HG03457 (cell line): ENCODE results near the gene JAKMIP1.

Experiments used
- ATAC-seq: cut with Tn5 transposase; IDR thresholded peaks from one replicate; pipeline ENCODE4 v1.9.1; 2021; ENCODE audit warnings: moderate number of reproducible peaks; ENCODE audit not compliant: unreplicated experiment

JAKMIP1 gene

DNA sequence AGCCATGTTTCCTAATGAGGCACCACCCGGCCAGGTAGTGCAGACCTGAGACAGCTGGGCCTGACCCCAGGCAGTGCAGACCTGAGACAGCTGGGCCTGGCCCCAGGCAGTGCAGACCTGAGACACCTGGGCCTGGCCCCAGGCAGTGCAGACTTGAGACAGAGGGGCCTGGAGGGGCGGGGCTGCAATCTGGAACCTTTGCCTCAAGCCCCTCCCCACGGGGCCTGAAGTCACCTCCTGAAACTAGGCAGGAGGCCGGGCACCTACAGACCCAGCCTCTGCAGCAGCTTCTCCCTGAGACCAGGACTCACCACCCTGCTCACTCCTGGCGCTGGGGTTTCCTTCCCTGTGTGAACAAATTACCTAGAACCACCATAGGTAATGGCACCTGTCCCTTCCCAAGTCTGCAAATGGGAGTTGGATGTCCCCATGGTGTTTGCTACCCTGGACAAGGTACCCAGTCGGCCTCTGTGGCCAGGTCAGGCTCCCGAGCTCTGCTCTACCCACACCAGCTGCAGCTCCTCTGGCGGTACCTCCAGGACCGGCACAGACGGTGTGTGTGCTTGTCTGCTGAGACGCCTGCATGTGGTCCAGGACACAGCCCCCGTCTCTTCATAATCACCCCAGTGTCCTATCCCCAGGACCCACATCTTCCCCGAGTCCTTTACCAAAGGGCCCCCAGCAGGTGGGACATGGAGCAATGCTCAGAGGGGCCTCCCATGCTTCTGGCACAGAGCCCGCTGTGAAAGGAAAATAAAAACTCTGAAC, 129.0 kb downstream of the JAKMIP1 start:
- no peak for ATAC-seq

DNA sequence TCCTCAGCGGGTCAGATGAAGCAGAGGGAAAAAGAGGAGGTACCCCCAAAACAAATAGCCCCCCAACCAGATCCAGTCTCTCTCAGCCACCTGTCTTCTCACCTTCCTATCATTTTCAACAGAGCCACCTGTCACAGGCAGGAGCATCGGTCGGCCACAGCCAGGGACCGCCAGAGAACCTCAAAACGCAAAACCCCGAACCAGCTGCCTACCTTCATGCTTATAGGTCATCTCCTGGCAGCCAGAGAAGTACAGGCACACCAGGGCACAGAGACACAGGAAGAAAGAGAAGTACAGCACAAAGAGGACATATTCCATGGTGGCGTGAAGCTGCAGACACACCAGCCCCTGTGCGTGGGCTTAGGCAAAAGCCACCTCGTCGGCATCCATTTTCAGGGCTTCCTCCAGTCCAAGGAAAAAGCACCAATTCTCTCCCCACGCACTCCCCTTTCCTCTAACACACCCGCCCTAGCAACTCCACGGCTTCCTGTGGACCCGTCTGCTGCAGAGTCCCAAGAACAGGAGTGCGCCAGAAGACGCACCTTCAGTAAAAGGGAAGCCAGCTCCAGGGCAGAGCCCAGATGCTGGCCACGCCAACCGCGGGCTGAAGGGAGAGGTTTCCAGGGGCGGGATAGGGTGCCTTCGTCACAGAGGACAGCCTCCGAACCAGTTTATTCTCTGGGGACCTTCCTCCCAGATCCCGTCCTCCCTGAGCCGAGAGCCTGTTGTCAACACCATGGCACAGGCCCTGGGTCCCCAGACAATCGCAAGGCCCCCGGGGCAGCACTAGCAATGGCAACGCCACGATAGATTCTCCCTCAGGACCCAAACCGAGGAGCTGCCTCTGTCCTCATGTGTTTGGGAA, 130.3 kb downstream of the JAKMIP1 start:
- no peak for ATAC-seq

DNA sequence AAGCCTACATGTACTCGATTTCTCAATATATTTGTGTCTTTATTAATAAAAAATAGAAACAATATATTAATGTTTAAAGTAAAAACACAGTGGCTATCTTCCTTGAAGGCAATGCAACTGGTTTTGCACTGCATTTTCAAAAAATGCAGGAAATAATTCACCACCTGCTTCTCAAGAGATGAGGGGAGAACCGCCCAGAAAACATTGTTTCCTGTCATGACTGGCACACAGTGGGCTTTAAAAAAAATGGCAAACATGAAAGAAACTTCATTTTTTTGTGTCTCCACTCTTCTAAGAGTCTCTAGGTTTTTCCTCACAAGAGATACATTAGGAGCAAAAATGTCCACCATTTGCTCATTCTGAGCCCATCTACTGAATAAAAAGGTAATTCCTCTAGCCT, 131.4 kb downstream of the JAKMIP1 start:
- ATAC-seq = no peak

DNA sequence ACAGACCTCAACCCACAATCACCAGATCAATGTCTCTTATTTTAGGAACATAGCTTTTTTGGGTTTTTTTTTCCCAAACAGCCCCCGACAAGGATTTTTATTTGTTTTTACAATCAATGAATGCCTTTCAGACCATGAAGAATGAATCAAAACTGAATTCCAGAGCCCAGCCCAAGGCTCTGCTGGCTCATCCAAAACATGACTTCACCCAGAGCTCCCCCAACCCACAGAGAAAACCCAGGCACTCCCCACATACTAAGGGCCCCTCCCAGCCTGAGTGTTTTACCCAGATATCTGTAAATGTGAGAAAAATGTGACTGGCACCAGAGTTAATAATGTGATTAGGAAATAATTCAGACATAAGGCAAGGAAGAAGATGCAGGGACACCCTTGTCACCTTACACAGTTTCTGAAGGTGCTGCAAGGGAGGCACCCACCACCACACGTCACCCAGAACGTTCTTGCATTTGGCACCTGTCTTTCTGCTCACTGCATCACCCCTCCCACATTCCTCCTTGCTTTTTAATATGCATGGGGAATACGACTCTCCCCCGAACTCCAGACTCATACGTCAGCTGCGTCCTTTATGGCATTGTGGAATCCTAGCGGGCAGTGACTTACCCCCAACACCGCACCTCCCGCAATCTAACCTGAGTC, 134.3 kb downstream of the JAKMIP1 start:
- no peak for ATAC-seq

DNA sequence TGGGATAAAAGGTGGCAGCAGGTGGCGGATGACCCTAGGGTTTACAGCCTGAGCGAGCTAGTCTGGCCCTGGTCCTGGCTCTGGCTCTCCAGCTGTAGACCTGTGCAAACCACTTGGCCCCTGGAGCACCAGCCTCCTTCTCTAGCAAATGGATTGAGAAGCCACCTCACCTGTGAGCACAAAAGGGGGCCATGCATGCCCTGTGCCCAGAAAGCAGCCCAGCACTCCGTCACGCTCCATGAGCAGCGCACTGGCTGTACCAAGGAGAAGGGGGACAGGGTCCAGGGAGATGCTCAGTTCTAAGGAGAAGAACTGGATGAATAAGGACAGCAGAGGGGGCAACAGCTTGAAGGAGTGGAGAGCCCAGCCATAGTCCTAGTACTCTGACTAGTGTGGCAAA, 135.2 kb downstream of the JAKMIP1 start:
- ATAC-seq = no peak

DNA sequence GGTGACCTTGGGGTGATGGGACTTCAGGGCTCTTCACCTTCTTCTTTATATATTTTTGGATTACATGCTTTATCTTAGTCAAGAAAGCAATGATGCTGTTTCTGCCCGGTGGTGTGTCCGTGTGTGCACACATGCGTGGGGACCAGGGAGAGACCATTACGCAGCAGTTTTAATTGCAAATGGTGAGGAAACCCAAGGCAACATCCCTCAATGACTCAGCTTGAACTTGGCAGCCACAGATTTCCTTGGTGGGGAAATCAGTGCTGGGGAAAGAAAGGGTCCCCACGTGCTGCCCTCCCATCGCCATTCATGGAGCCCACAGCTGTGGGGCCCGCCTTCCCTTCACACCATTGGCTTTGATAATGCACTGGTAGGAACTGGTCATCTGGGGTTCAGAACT, 136.0 kb downstream of the JAKMIP1 start:
- ATAC-seq = no peak

DNA sequence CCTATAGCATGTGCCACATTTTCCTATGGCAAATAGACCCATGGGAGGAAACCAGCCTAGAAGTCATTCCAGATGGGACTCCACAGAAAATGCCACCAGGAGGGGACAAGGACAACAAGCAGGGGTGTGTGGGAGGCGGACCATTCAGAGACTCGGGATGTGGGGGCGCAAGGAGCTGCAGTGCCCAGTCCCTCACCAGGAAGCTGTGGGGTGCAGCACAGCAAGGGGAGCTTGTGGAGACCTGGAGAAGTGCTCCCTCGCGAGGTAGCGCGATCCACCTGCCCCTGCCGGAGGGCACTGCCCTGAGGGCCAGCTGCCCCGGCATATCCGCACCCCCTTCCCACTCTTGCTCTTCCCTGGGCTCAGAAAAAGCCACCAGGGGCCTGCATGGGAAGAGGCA, 136.7 kb downstream of the JAKMIP1 start:
- ATAC-seq = no peak

DNA sequence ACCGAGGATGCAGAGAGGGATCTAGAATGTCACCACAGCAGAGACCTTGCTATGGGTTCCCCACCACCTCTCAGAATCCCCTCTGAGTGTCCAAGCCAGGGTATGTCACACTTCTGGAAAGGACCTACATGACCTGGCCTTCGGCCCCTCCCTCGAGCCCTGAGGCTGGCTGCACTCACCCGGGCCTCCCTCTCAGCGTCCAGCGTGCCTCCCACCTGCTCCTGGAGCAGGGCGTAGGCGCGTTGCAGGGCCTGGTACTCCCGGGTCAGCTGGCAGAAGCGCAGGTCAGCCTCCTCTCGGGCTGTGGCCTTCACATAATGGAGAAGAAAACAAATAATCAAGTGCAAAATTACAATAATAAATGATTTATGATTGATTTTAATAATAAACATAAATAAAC, 138.2 kb downstream of the JAKMIP1 start:
- ATAC-seq = no peak

DNA sequence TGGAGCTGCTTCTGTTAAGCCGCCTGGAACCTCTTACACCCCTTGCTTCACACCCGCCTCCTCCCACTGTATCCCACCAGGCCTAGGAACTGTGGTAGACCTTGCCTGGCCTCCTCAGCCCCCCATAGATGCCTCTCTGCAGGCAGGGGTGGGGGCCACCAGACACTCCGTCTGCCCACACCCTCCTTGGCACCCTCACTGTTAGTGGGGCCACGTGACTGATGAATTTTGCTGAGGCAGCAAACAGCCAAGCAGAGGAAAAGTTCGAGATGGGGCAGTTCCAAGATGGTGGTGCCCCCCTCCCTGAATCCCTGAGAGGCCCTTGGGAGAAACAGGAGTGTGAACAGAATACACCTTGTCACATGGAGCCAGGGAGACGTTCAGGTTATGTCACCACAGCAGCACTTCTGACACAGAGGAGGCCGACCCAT, 141.0 kb downstream of the JAKMIP1 start:
- no peak for ATAC-seq

DNA sequence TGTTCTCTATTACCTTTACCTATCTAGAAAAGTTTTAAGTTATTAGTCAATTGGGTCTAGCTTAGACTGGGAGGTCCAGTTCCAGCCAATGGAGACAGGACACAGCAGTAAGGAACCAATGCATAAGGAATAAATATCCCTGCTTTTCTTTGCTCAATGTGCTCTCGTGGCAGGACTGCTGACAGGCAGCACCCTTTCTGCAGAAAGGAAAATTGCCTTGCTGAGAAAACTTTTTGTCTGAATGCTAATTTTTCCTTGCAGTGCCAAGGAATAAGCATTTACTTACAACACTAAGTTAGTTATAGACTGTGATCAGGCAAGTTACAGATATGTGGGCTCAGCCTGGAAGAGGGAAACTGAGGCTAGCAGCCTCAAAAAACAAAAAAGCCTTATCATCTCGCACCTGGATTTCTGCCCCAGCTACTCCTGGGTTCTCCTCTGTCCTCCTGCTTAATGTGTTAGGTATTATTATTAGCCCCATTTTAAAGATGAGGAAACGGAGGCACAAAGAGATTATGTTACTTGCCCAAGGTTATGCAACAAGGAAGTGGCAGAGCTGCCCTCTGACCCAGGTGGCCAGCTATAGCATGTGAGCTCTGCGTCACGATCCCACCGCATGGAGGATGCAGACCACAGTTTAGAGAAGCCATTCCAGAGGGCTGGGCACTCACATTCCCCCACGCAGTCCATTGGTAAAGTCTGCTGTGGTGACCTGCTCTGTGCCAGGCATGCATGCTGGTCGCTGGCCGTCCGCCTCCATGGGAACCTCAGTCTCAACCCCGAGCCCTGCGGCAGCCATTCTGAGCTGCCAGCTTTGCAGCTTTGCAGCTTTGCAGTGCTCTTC, 141.6 kb downstream of the JAKMIP1 start:
- ATAC-seq = no peak

DNA sequence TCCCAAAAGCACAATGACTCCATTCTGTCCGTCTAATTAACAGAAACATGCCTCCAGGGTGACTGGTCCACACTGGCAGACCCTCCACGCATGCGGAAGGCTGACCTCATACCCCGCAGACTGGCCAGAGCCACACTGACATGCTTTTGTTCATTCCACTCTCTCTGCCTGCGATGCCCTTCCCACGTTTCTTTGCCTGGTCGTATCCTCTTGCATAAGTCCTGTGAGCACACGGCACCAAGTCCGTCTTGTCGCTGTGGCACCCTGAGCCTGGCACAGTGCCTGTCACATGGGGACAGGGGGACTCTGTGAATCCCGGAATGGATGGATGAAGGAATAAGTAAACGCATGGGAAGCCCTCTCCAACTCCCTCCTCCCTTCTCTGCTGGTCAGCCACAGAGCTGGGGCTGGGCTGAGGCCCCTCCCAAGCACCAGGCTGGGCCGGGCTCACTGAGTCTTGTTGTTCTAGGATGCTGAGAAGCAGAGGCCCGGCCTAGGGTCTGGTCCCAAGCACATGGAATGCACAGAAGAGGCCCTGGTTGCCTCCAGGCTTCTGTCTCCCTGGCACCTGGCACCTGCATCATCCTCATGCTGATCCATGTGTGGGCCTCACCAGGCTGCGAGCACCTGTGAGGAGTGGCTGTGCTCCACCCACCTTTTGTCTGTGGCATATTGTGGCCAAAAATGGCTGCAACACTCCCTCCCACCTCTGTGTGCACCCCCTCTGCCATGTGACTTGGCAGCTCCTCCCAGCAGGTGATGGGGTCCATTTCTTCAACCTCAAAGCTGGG, 143.2 kb downstream of the JAKMIP1 start:
- ATAC-seq = no peak

DNA sequence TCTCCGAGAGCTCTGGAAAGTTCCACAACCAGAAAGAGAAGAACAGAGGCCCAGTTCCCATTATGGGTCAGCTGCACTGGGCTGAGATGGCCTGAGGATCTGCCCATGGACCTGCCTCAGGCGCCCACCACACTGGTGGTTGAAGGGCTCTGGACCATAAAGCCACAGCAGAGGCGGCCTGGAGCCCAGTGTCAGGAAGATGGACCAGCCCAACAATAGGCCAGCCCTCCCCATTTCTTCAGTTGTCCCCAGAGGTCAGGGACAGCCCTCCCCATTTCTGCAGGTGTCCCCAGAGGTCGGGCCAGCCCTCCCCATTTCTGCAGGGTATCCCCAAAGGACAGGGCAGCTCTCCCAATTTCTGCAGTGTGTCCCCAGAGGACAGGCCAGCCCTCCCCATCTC, 144.9 kb downstream of the JAKMIP1 start:
- no peak for ATAC-seq

DNA sequence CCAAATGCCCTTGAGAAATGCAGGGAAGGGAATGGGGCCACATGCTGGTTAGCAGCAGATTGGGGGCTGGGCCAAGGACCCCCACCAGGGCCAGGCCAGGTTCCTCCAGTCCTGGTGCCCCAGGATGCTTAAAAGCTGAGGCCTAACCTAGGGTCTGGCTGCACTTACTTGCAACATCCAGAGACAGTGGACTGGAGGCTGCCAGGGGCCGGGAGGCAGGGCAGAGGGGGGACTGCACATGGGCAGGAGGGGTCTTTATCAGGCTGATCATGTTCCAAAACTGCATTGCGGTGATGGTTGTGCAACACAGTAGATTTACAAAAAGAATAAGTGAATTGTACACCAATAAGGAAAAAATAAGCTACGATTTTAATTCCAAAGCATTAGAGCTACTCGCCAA, 145.3 kb downstream of the JAKMIP1 start:
- ATAC-seq = no peak

DNA sequence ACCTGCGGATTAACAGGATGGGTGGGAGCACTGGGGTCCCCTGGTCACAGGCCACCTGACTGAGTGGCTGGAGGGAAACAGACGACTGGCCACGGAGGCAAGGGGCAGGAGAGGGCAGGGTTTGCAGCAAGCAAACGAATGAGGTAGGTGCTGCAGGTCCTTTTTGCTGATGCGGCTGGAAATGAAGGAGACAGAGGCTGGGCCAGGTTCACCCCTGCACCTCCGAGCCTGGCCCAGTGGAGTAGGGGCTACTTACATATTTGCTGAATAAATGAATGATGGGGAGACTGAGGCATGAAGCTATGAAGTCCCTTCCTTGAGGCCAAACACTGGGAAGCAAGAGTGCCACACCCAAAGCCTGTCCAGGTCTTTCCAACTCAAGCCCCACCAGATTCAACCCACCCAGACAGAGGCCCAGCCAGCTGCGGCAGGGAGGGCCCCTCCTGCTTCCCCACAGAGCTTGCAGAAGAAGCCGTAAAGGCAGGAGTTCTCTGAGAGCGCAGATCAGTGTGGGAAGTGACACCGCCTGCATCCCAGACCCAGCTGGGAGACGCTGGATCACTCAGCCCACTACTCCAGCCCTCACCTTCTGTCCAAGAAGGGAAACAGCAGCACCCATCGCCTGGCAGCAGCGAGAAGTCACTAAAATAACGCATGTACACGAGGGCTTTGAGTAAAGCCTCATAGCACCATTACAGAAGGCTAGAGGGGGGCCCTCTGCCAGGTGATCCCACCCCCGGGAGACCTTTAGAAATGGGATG, 146.0 kb downstream of the JAKMIP1 start:
- ATAC-seq = no peak

DNA sequence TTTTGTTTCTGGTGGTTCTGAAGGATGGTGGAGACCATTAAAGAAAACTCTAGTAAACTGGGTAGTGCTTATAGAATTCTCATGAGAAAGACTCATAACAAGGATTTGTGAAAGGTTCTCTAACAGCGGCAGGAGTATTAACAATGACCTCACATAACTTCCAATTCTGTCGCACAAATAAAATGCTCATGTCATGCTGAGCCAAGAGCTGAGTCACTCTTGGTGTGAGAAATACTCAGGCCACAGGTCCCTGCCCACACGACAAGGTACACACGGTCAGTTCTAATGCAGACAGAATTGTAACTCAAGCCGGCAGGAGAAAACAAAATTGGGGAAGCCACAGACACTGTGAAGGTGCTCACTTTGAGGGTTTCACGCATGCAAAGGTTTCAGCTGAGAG, 147.7 kb downstream of the JAKMIP1 start:
- ATAC-seq = no peak

DNA sequence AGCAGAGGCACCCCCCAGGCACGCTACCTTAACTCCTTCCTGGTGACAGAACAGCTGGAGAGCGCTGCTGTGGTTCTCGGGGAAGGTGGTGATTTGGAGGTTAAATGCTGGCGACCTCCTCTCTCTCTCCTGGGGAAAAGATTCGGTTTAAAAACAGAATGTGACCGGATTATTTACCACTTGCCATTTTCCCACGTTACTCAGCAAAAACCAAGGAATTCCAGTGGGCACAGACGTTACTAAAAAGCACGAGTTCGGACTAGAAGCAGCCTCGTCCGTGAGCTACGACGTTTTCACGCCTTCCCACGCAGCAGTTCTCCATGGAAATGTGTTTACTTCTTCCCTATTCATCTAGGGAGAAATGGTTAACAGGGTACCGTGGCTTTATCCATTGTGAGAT, 149.8 kb downstream of the JAKMIP1 start:
- ATAC-seq = no peak

DNA sequence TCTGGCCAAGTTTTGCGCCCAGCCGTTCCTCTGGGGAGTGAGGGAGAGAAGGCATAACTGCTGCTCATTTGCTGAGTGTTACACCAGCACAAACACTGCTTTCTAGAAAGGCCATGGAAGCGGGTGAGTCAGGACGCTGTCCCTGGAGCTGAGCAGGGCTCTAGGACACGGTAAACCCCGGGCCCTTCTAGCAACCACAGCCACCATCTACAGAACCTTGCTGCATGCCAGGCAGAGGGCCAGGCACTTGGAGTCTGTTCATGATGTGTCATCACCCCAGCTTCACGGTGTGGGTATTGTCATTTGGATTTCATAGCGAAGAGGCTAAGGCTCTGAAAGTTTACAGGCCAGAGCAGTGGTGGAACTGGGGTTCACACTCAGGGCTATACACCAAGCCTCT, 150.4 kb downstream of the JAKMIP1 start:
- ATAC-seq = no peak

DNA sequence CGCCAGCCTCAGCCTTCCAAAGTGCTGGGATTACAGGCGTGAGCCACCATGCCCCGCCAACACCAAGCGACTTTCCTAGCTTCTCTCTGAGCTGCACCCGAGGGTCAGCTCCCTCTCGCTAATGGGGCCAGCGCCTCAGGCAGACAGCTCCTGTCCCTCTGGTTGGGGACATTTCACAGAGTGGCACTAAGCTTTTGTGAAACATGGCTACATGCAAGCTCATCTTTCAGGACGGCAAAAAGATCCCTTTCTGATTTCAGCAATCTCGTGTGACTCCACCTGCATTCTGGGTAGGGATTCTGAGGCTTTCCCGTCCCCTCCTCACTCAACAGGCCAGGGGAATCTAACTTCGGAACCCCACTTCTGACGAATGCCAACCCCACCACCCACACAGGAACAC, 151.1 kb downstream of the JAKMIP1 start:
- ATAC-seq = no peak

DNA sequence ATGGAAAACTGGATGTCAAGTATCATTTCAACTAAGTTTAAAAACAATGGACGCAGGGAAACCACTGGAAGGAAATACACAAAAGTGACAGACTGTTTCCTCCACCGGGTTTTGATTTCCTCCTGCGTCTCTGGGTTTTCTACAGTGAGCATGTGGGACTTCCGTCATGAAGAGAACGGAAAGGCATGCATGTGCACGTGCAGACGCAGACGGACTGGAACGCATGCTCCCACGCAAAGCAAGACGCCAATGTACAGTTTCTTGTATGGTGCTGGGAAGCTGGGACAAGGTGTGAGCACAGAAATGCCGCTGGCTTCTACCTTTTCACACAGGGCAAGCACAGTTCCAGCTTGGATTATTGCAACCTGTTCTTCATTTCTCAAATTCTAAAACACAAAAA, 151.8 kb downstream of the JAKMIP1 start:
- ATAC-seq = no peak
